HG03520 (cell line): ENCODE results near the gene DUSP3.
"Not testable (repeated sequence)": the region's sequence is repeated elsewhere in the genome, so short reads cannot be mapped to it uniquely, and the experiment has no call there.

Experiments
- ATAC-seq: cut with Tn5 transposase; IDR thresholded peaks from one replicate; pipeline ENCODE4 v1.9.1; 2021; ENCODE audit warnings: mild to moderate bottlenecking, moderate library complexity; ENCODE audit not compliant: unreplicated experiment

The DUSP3 gene

GRCh38 chr17:43803758-43804157, 25.0 kb upstream of the DUSP3 start:
- no peak for ATAC-seq

DNA sequence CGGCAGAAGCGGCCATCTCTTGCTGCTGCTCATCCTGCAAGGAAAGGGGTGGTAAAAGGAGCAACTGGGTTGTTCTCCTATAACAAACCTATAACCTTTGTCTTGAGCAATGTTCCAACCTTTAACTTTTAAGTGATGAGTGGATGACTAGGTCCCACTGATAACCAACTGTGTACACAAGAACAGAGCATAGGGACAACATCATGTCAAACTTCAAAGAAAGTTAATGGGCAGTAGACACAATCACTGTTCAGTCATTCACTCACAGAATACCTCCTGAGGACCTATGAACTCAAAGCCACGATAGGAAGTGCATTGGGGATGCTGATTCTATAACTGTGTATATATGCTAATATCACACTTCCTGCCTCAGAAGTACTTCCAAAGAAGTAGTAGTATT, 23.1 kb upstream of the DUSP3 start:
- no peak for ATAC-seq

- no peak for ATAC-seq
Measured at GRCh38 chr17:43800736-43801135, 22.0 kb upstream of the DUSP3 start.

GRCh38 chr17:43799047-43799446, 20.3 kb upstream of the DUSP3 start:
- no peak for ATAC-seq

DNA sequence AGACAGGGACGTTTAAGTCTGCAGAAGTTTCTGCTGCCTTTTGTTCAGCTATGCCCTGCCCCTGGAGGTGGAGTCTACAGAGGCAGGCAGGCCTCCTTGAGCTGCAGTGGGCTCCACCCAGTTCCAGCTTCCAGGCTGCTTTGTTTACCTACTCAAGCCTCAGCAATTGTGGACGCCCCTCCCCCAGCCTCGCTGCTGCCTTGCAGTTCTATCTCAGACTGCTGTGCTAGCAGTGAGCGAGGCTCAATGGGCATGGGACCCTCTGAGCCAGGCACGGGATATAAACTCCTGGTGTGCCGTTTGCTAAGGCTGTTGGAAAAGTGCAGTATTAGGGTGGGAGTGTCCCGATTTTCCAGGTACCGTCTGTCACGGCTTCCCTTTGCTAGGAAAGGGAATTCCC, 19.2 kb upstream of the DUSP3 start:
- not testable (repeated sequence) for ATAC-seq

- not testable (repeated sequence) for ATAC-seq
Measured at GRCh38 chr17:43792668-43793067, 13.9 kb upstream of the DUSP3 start.

- no peak for ATAC-seq
Measured at GRCh38 chr17:43791589-43791988, 12.8 kb upstream of the DUSP3 start.

GRCh38 chr17:43790311-43790940, 11.6 kb upstream of the DUSP3 start:
- no peak for ATAC-seq

GRCh38 chr17:43789482-43789881, 10.7 kb upstream of the DUSP3 start:
- ATAC-seq: no peak

- no peak for ATAC-seq
Measured at GRCh38 chr17:43788540-43788939, 9.8 kb upstream of the DUSP3 start.

DNA sequence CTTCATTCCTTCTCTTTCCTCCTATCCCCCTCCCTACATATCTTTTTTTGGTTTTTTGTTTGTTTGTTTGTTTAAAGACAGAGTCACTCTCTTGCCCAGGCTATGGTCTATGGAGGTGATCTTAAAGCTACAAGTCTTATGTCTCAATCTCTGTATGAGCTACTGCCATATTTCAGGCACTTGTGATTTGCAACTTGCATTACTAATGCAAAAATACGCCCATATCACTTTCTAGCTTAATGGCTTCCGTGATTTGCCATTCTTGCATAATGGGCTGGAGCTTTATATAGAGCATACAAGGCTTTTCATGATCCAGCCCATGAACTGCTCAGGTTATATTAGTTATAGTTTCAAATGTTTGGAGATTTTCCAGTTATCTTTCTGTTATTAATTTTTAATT, 9.0 kb upstream of the DUSP3 start:
- no peak for ATAC-seq

DNA sequence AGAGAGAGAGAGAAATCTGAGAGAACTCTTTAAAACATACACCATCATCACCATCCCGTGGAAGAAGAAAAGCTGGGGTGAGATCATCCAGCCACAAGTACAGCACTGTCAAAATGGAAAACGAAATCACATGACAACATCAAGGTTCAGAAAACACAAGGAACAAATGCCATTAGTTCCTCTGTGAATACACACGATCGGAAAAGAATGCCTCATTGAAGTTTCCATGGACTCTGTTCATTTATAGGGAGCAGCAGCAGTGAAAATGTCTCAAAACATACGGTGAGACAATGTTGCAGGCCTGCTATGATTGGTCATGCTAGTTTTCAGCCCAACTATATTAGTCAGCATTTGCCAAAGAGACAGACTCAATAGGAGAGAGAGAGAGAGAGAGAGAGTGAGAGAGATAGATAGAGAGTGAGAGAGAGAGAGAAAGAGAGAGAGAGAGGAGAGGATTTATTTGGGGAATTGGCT, 5.9 kb upstream of the DUSP3 start:
- no peak for ATAC-seq

- ATAC-seq: no peak
Measured at GRCh38 chr17:43784068-43784467, 5.3 kb upstream of the DUSP3 start.

- ATAC-seq: no peak
Measured at GRCh38 chr17:43782913-43783680, 4.3 kb upstream of the DUSP3 start.

DNA sequence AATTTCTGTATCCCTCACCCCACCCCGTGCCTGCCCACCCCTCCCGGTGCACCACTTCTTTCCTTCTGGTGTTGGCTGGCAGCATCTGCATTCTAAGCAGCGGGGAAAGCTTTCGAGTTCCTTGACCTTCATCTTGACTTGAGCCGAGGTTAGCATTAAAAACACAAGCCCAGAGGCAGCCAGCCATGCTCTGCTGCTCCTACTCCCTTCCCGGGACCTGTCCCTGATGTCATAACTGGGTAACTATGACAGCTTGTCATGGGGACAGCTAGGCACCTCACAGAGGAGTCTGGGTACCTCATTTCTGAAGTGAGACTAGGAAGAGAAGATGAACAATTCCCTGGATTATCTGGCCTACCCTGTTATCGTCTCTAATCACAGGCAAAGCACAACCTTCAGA, 1.4 kb upstream of the DUSP3 start, which contains the start of gene CFAP97D1:
Gene CFAP97D1 (plus strand): TSS at position 301 of the 400 bp plus-strand sequence. CDS start 28 bp downstream, at position 329.
- ATAC-seq: no peak

DNA sequence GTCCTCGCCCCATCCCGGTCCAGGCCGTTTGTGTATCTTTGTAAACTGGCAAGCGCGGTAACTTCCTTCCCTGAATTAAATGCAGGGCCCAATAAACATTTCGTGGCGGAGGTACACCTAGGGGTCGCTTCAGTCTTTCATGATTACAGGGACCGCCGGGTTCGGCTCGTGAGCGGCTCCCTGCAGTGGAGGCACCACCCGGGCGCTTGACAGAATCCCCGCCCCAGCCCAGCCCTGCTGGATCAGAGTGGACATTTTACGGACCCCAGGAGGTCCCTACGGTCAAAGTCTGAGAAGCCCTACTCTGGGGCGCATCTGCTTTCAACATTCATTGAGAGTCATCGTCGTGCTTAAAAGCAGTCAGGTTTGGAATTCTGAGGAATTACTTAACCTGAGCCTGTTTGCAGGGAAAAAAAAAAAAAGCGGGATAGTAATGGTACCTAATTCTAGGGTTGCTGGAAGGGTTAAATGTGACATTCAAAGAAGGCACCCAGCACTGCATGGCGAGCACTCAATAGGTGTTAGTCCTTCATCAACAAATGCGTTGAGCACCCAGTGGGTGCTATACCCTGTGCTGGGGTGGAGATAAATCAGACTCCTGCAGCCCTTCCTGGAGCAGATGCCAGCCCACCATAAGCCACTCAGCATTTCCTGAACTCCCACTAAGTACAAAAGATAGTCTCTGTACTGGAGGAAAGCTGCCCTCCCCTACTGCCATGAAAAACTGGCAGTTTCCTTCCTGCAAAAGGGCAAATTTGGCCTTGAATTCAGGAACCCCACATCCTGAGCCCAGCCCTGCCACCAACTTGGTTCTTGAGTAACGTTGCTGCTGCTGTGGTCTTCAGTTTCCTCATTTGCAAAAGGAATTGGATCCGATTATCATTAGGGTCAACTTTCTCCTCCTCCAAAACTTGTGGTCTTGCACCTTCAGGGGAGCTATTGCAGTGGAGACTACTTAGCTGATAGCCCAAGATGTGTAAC, 658 bp upstream of the DUSP3 start:
- ATAC-seq: no peak

- ATAC-seq: no peak
Measured at GRCh38 chr17:43774304-43775250, 4.2 kb downstream of the DUSP3 start.

- no peak for ATAC-seq
Measured at GRCh38 chr17:43772877-43773648, 5.7 kb downstream of the DUSP3 start.

DNA sequence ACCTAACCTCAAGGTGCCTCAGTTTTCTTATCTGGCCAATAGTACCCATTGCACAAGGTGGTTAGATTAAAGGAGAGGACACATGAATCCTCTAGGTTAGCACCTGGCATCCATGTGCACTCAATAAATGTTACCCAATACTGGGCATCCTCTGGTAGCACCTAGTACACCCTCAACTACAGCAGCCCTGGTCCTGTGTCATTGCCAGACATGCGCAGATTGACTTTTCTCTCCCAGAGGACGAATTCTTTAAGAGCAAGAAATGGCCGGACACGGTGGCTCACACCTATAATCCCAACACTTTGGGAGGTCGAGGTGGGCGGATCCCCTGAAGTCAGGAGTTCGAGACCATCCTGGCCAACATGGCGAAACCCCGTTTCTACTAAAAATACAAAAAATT, 7.3 kb downstream of the DUSP3 start:
- ATAC-seq: no peak
